DND-41 (cell line): ENCODE results near the gene GLYR1.

Experiments used
- ATAC-seq: fragments of 200-7000 bp; cut with Tn5 transposase; 3 replicates; pipeline ENCODE4 v1.9.1; 2021; ENCODE audit warnings: low read depth; ENCODE audit not compliant: insufficient read depth
- DNase-seq: peaks from one replicate; pipeline ENCODE4 v3.0.0-alpha.2; 2020
- H2AFZ ChIP-seq: 2 replicates; pipeline ENCODE4 v1.6.0; 2012; ENCODE audit warnings: low read depth, low read length
- H3K27ac ChIP-seq: 2 replicates; pipeline ENCODE4 v1.5.1; 2012; ENCODE audit warnings: low read length, inconsistent platforms
- H3K27me3 ChIP-seq: fragments of 200-600 bp; sonication (generic); 2 replicates; pipeline ENCODE4 v1.6.0; 2012; ENCODE audit warnings: low read length, mild to moderate bottlenecking, inconsistent platforms; ENCODE audit not compliant: insufficient read depth, poor library complexity
- H3K36me3 ChIP-seq: 2 replicates; pipeline ENCODE4 v1.5.1; 2012; ENCODE audit warnings: low read length, inconsistent platforms; ENCODE audit not compliant: insufficient read depth
- H3K4me1 ChIP-seq: 2 replicates; pipeline ENCODE4 v1.5.1; 2012; ENCODE audit warnings: mild to moderate bottlenecking, low read length; ENCODE audit not compliant: insufficient read depth
- H3K4me2 ChIP-seq: 2 replicates; pipeline ENCODE4 v1.6.0; 2012; ENCODE audit warnings: mild to moderate bottlenecking, moderate library complexity, low read length, inconsistent platforms; ENCODE audit not compliant: insufficient read depth
- H3K4me3 ChIP-seq, 2 experiments: fragments of 200-600 bp in 1 of 2; shearing (Covaris generic) in 1 of 2; 2 replicates each; pipeline ENCODE4 v1.5.1; 2012 to 2016; ENCODE audit warnings: inconsistent platforms in 2 of 2, low read length in 2 of 2, mild to moderate bottlenecking in 2 of 2, low read depth in 1 of 2, moderate library complexity in 1 of 2
- H3K79me2 ChIP-seq: 2 replicates; pipeline ENCODE4 v1.6.0; 2012; ENCODE audit warnings: low read length, inconsistent platforms; ENCODE audit not compliant: insufficient read depth
- H3K9ac ChIP-seq: 2 replicates; pipeline ENCODE4 v1.6.0; 2012; ENCODE audit warnings: low read depth, mild to moderate bottlenecking, inconsistent platforms, low read length, moderate library complexity
- H3K9me3 ChIP-seq: 2 replicates; pipeline ENCODE4 v1.5.1; 2012; ENCODE audit warnings: low read length, moderate library complexity, mild to moderate bottlenecking, inconsistent platforms; ENCODE audit not compliant: insufficient read depth, severe bottlenecking
- H4K20me1 ChIP-seq: 2 replicates; pipeline ENCODE4 v1.6.0; 2012; ENCODE audit warnings: low read length; ENCODE audit not compliant: insufficient read depth
- CTCF ChIP-seq: IDR thresholded peaks from 2 replicates; pipeline ENCODE4 v1.5.1; 2012; ENCODE audit warnings: borderline replicate concordance, low read length, moderate library complexity, mild to moderate bottlenecking; ENCODE audit not compliant: poor library complexity, severe bottlenecking; ENCODE audit errors: extremely low read depth
- EZH2 ChIP-seq: IDR thresholded peaks from 3 replicates; pipeline ENCODE4 v1.6.1; 2012; ENCODE audit warnings: borderline replicate concordance, low read depth, mild to moderate bottlenecking, moderate library complexity, low read length, inconsistent platforms; ENCODE audit not compliant: severe bottlenecking

GLYR1 gene

GRCh38 chr16:4814046-4814445 is 33.0 kb downstream of the GLYR1 start:
- ATAC-seq: no peak
- H3K9ac ChIP-seq: no peak overlapping the region

GRCh38 chr16:4813251-4814003 is 33.7 kb downstream of the GLYR1 start:
- Histone ChIP-seq H2AFZ (no peak overlapping the region), H3K4me2 (no peak overlapping the region), H3K36me3 (peaks cover 76% of the 10 kb centered on the region), H3K27ac (no peak overlapping the region), H3K4me3 (no peak overlapping the region), H3K79me2 (no peaks in the 10 kb centered on the region), H3K9me3 (no peaks in the 10 kb centered on the region), H3K4me1 (no peaks in the 10 kb centered on the region), H3K27me3 (no peaks in the 10 kb centered on the region), H3K9ac (no peak overlapping the region), H4K20me1 (peaks cover 2% of the 10 kb centered on the region; the same call in 1 of the 2 replicates)
- ATAC-seq (no peak), DNase-seq (no peak)
- no peak for TF ChIP-seq CTCF
- no peak for TF ChIP-seq EZH2

More at GRCh38 chr16:4814046-4814445, 33.0 kb downstream of the GLYR1 start:
- Histone ChIP-seq H3K27me3 (no peaks in the 10 kb centered on the region), H3K4me1 (no peaks in the 10 kb centered on the region), H3K27ac (no peak overlapping the region), H3K9me3 (no peaks in the 10 kb centered on the region), H3K4me3 (no peak overlapping the region), H4K20me1 (peaks cover 2% of the 10 kb centered on the region; the same call in 1 of the 2 replicates), H3K4me2 (no peak overlapping the region), H2AFZ (no peak overlapping the region), H3K79me2 (no peaks in the 10 kb centered on the region), H3K36me3 (peaks cover 76% of the 10 kb centered on the region)
- TF ChIP-seq EZH2: no peak
- no peak for TF ChIP-seq CTCF
- no peak for DNase-seq

GRCh38 chr16:4811773-4812172 is 35.3 kb downstream of the GLYR1 start:
- Histone ChIP-seq H3K27me3 (no peaks in the 10 kb centered on the region), H3K4me2 (no peak overlapping the region), H3K4me1 (no peaks in the 10 kb centered on the region), H3K9me3 (no peaks in the 10 kb centered on the region), H3K36me3 (peaks cover 79% of the 10 kb centered on the region), H3K79me2 (no peaks in the 10 kb centered on the region), H3K27ac (no peak overlapping the region), H2AFZ (no peak overlapping the region), H4K20me1 (no peaks in the 10 kb centered on the region; the same call in 1 of the 2 replicates), H3K4me3 (no peak overlapping the region), H3K9ac (no peak overlapping the region)
- TF ChIP-seq CTCF (no peak), EZH2 (no peak)
- no peak for DNase-seq
- 0 out of 3 replicates have a peak, but pooled peaks have one; percentile 29 for ATAC-seq
